22Rv1 (cell line): Measurements from ENCODE around the gene CMPK2.

Experiments used
- ZFX ChIP-seq: fragments of 450-650 bp; IDR thresholded peaks from 2 replicates; pipeline ENCODE4 v1.6.1; 2017; ENCODE audit warnings: antibody characterized with exemption, borderline replicate concordance
- TF ChIP-seq, protein P1 (sequence below): fragments of 450-650 bp; IDR thresholded peaks from 2 replicates; pipeline ENCODE4 v1.5.1; 2017; ENCODE audit warnings: mild to moderate bottlenecking

DNA sequence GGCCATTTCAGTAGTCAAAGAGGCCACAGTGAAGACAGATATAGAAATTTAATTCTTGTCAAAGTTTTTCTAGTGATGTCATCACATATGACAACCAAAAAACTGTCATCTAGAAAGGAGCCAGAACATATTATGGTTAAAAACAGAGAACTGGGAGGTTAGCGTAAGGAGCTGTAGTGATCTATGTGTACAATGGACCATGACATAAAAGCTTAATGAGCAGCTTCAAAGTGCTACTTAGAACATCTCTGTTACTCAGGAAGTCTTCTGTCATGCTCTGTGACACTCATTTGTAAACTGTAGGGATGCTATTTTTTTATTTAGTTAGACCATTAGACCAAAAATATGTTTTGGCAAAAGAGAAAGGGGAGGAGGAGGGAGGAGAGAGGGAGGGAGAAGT lies 57.3 kb downstream of the CMPK2 start:
- TF ChIP-seq, protein P1, sequence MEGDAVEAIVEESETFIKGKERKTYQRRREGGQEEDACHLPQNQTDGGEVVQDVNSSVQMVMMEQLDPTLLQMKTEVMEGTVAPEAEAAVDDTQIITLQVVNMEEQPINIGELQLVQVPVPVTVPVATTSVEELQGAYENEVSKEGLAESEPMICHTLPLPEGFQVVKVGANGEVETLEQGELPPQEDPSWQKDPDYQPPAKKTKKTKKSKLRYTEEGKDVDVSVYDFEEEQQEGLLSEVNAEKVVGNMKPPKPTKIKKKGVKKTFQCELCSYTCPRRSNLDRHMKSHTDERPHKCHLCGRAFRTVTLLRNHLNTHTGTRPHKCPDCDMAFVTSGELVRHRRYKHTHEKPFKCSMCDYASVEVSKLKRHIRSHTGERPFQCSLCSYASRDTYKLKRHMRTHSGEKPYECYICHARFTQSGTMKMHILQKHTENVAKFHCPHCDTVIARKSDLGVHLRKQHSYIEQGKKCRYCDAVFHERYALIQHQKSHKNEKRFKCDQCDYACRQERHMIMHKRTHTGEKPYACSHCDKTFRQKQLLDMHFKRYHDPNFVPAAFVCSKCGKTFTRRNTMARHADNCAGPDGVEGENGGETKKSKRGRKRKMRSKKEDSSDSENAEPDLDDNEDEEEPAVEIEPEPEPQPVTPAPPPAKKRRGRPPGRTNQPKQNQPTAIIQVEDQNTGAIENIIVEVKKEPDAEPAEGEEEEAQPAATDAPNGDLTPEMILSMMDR = no peak
- no peak for TF ChIP-seq ZFX
